C4-2B (cell line): Measurements from ENCODE around the gene CDC27.

Experiments
- ZFX ChIP-seq: fragments of 450-650 bp; IDR thresholded peaks from 2 replicates; pipeline ENCODE4 v1.6.1; 2017
- TF ChIP-seq, protein P1 (sequence below): fragments of 450-650 bp; conservative IDR thresholded peaks from 2 replicates; pipeline ENCODE4 v1.5.1; 2017; ENCODE audit warnings: mild to moderate bottlenecking

DNA sequence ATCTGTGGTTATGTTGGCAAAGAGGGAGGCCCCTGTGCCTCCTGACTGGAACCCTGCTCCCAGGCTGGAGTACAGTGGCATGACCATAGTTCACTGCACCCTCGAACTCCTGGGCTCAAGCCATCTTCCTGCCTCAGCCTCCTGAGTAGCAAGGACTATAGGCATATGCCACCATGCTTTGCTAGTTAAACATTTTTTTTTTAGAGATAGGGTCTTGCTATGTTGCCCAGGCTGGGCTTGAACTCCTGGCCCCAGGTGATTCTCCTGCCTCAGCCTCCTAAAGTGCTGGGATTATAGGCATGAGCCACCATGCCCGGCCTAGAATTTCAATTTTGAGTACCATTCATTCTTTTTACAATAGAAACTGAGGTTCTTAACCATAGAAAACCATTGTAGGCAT is 43.4 kb upstream of the CDC27 start:
- TF ChIP-seq, protein P1, sequence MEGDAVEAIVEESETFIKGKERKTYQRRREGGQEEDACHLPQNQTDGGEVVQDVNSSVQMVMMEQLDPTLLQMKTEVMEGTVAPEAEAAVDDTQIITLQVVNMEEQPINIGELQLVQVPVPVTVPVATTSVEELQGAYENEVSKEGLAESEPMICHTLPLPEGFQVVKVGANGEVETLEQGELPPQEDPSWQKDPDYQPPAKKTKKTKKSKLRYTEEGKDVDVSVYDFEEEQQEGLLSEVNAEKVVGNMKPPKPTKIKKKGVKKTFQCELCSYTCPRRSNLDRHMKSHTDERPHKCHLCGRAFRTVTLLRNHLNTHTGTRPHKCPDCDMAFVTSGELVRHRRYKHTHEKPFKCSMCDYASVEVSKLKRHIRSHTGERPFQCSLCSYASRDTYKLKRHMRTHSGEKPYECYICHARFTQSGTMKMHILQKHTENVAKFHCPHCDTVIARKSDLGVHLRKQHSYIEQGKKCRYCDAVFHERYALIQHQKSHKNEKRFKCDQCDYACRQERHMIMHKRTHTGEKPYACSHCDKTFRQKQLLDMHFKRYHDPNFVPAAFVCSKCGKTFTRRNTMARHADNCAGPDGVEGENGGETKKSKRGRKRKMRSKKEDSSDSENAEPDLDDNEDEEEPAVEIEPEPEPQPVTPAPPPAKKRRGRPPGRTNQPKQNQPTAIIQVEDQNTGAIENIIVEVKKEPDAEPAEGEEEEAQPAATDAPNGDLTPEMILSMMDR: no peak
- no peak for TF ChIP-seq ZFX
